AG09319 (cell line): ENCODE data around the gene OR51S1.
"Not testable (repeated sequence)": the region's sequence is repeated elsewhere in the genome, so short reads cannot be mapped to it uniquely, and the experiment has no call there.

ENCODE experiments used
- DNase-seq: peaks from one replicate; pipeline ENCODE4 v3.0.0-alpha.2; 2010; ENCODE audit warnings: low read depth; ENCODE audit errors: extremely low read depth
- TF ChIP-seq, protein P1 (sequence below): IDR thresholded peaks from 2 replicates; pipeline ENCODE4 v1.5.1; 2011; ENCODE audit warnings: low read depth, mild to moderate bottlenecking, inconsistent platforms, low read length, moderate library complexity

The OR51S1 gene

GRCh38 chr11:4808476-4808875 lies 40.5 kb downstream of the OR51S1 start:
- TF ChIP-seq, protein P1, sequence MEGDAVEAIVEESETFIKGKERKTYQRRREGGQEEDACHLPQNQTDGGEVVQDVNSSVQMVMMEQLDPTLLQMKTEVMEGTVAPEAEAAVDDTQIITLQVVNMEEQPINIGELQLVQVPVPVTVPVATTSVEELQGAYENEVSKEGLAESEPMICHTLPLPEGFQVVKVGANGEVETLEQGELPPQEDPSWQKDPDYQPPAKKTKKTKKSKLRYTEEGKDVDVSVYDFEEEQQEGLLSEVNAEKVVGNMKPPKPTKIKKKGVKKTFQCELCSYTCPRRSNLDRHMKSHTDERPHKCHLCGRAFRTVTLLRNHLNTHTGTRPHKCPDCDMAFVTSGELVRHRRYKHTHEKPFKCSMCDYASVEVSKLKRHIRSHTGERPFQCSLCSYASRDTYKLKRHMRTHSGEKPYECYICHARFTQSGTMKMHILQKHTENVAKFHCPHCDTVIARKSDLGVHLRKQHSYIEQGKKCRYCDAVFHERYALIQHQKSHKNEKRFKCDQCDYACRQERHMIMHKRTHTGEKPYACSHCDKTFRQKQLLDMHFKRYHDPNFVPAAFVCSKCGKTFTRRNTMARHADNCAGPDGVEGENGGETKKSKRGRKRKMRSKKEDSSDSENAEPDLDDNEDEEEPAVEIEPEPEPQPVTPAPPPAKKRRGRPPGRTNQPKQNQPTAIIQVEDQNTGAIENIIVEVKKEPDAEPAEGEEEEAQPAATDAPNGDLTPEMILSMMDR: no peak
- no peak for DNase-seq

DNA sequence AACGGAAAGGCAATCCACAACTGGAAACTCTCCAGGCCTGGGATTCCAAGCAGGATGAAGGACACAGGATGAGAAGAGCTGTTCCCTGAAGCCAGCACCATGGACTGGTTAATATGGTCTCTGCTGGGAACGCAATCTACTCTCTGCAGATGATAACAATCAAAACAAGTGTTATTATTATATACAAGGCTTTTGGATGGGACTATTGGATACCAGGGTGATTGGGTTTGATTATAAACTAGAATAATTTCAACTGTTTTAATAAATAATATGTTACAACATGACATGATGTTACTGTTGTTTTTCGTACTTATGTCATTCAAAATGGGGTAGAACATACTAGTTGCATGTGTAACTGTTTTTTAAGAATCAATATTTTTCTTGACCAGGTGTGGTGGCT lies 44.7 kb downstream of the OR51S1 start, which contains the start of gene OR52R1:
Gene OR52R1 (minus strand): TSS at position 101 of the 400 bp plus-strand sequence. CDS start 0 bp downstream, at position 101.
- no peak for DNase-seq
- TF ChIP-seq, protein P1: no peak

- DNase-seq: not testable (repeated sequence)
These were observed 47.7 kb downstream of the OR51S1 start for GRCh38 chr11:4801316-4801715.

DNA sequence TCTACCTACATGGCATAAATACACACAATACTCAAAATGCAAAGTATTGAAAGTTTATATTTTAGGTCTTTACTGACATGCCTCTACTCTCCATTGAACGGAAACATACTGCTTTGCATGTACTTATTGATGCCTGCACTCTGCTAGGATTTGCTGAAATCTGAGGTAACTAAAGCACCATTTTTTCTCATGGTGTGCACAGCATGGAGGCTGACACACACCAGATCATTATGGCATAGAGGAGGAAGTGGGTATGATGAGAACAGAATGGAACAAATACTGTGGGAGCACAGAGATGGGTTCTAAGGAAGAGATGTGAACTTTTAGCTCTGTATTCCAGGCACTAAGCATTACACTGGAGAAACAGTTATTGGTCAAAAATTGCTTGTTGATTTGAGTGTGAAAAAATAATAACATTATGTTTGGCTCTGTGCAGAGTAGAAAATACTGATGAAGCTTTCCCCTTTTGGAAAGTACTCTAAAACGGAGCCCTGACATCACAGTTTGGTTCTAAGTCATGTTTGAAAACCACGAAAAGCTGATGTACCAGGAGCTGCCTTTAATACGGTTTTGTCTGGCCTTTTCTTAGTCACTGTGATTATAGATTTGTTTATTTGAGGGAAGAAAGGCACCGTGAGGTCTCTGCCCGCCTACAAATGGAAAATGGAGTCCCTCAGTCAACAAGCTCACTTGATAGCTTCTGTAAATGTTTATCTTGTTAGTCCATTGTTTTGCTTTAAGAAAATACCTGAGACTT lies 50.4 kb downstream of the OR51S1 start:
- no peak for DNase-seq
- TF ChIP-seq, protein P1: no peak
